Fibroblast of pulmonary artery (primary cell): Measurements from ENCODE around the gene AFF2.
"Not testable (repeated sequence)": the region's sequence is repeated elsewhere in the genome, so short reads cannot be mapped to it uniquely, and the experiment has no call there.

ENCODE experiments used
- DNase-seq: peaks from one replicate; pipeline ENCODE4 v3.0.0-alpha.2; 2010; ENCODE audit warnings: low read depth
- H3K4me3 ChIP-seq: replicated peaks from 2 replicates; pipeline ENCODE4 v1.5.1; 2011; ENCODE audit warnings: low read depth, mild to moderate bottlenecking, control low read depth, low read length, moderate library complexity
- CTCF ChIP-seq: IDR thresholded peaks from 2 replicates; pipeline ENCODE4 v1.5.1; 2011; ENCODE audit warnings: mild to moderate bottlenecking, control low read depth, low read length, inconsistent platforms; ENCODE audit errors: missing control alignments

AFF2 gene

GRCh38 chrX:148904421-148905111 is 404.1 kb downstream of the AFF2 start:
- DNase-seq, result no peak
- H3K4me3 ChIP-seq, result no peak overlapping the region
- no peak for TF ChIP-seq CTCF

- TF ChIP-seq CTCF, result no peak
- no peak for DNase-seq
- H3K4me3 ChIP-seq, result no peak overlapping the region
Observed at GRCh38 chrX:148905400-148905799, 405.0 kb downstream of the AFF2 start.

GRCh38 chrX:148906628-148907027 is 406.2 kb downstream of the AFF2 start:
- DNase-seq, H3K4me3 ChIP-seq: not testable (repeated sequence)

GRCh38 chrX:148909758-148910157 is 409.3 kb downstream of the AFF2 start:
- DNase-seq, result no peak
- H3K4me3 ChIP-seq, result no peak overlapping the region
- no peak for TF ChIP-seq CTCF

- no peak overlapping the region for H3K4me3 ChIP-seq
- TF ChIP-seq CTCF, result no peak
- DNase-seq, result no peak
Observed at GRCh38 chrX:148913971-148914370, 413.6 kb downstream of the AFF2 start.

- DNase-seq, result no peak
- H3K4me3 ChIP-seq, result no peak overlapping the region
- TF ChIP-seq CTCF, result no peak
Observed at GRCh38 chrX:148914783-148915182, 414.4 kb downstream of the AFF2 start.

GRCh38 chrX:148915474-148915873 is 415.1 kb downstream of the AFF2 start:
- no peak for TF ChIP-seq CTCF
- no peak for DNase-seq
- H3K4me3 ChIP-seq, result no peak overlapping the region
